MM.1S (cell line): Measurements from ENCODE around the gene TMEM35B.

ENCODE experiments used
- DNase-seq: peaks from one replicate; pipeline ENCODE4 v3.0.0-alpha.2; 2015
- H2AFZ ChIP-seq: fragments of 300-600 bp; sonication (generic); 2 replicates; pipeline ENCODE4 v1.6.0; 2016; ENCODE audit warnings: antibody characterized with exemption, low read length
- H3F3A ChIP-seq: fragments of 300-600 bp; sonication (generic); 2 replicates; pipeline ENCODE4 v1.6.1; 2016; ENCODE audit warnings: mild to moderate bottlenecking, antibody characterized with exemption, low read length, moderate library complexity, mixed read lengths; ENCODE audit not compliant: insufficient read depth
- H3K27ac ChIP-seq: fragments of 300-600 bp; sonication (generic); 2 replicates; pipeline ENCODE4 v1.5.1; 2016; ENCODE audit warnings: mild to moderate bottlenecking, low read length
- H3K27me3 ChIP-seq: fragments of 300-600 bp; sonication (generic); replicated peaks from 2 replicates; pipeline ENCODE4 v1.6.0; 2016; ENCODE audit warnings: low read length; ENCODE audit not compliant: insufficient read depth
- H3K36me3 ChIP-seq: fragments of 300-600 bp; sonication (generic); replicated peaks from 2 replicates; pipeline ENCODE4 v1.6.1; 2016; ENCODE audit warnings: mild to moderate bottlenecking, low read length, mixed read lengths; ENCODE audit not compliant: insufficient read depth
- H3K4me1 ChIP-seq: fragments of 300-600 bp; sonication (generic); 2 replicates; pipeline ENCODE4 v1.6.1; 2016; ENCODE audit warnings: low read length, mixed read lengths
- H3K4me2 ChIP-seq: fragments of 300-600 bp; sonication (generic); 2 replicates; pipeline ENCODE4 v1.6.0; 2016; ENCODE audit warnings: low read depth, low read length
- H3K4me3 ChIP-seq: fragments of 300-600 bp; sonication (generic); 2 replicates; pipeline ENCODE4 v1.5.1; 2016; ENCODE audit warnings: low read length, mixed read lengths
- H3K79me2 ChIP-seq: fragments of 300-600 bp; sonication (generic); 2 replicates; pipeline ENCODE4 v1.6.1; 2016; ENCODE audit warnings: mixed run types, low read length, mixed read lengths
- H3K9ac ChIP-seq: fragments of 300-600 bp; sonication (generic); 2 replicates; pipeline ENCODE4 v1.6.1; 2016; ENCODE audit warnings: low read length, mixed read lengths
- H3K9me2 ChIP-seq: fragments of 300-600 bp; sonication (generic); replicated peaks from 2 replicates; pipeline ENCODE4 v1.6.1; 2016; ENCODE audit warnings: mild to moderate bottlenecking, low read length, mixed read lengths; ENCODE audit not compliant: insufficient read depth
- H3K9me3 ChIP-seq: fragments of 300-600 bp; sonication (generic); replicated peaks from 2 replicates; pipeline ENCODE4 v1.6.1; 2016; ENCODE audit warnings: mild to moderate bottlenecking, low read length, mixed read lengths; ENCODE audit not compliant: insufficient read depth
- H4K20me1 ChIP-seq: fragments of 300-600 bp; sonication (generic); 2 replicates; pipeline ENCODE4 v1.6.1; 2016; ENCODE audit warnings: mild to moderate bottlenecking, low read length, moderate library complexity, mixed read lengths; ENCODE audit not compliant: insufficient read depth
- EZH2 ChIP-seq: fragments of 300-600 bp; sonication (generic); optimal IDR thresholded peaks from 2 replicates; pipeline ENCODE3; 2017; ENCODE audit warnings: low read depth, mild to moderate bottlenecking, antibody characterized with exemption, low read length, mixed read lengths
- EZH2phosphoT487 ChIP-seq: fragments of 300-600 bp; sonication (generic); IDR thresholded peaks from 2 replicates; pipeline ENCODE4 v1.6.1; 2018; ENCODE audit warnings: antibody characterized with exemption, low read length
- TF ChIP-seq, protein P1 (sequence below): fragments of 300-600 bp; sonication (generic); IDR thresholded peaks from 2 replicates; pipeline ENCODE4 v1.5.1; 2016; ENCODE audit warnings: antibody characterized with exemption, low read length, mixed read lengths

Gene TMEM35B

DNA sequence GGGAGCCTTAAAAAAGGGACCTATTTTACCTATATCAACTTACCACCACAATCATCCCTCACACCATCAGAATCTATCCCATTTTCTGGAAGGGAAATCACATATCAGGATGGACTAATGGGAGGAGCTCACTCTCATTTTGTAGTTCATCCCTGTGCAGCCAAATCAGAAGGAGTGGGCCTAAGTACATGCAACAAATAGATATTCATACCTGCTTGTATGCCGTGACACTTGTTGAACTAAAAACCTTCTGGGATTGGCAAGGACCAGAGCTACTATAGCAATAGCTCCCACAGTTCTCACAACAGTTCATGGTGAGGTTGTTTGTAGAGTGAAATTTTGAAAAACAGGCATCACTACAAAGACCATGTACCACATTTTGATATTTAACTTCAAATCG is 29.3 kb upstream of the TMEM35B start:
- DNase-seq: no peak
- H3K9me3 ChIP-seq: no peaks in the 10 kb centered on the region
- no peaks in the 10 kb centered on the region for H3K79me2 ChIP-seq
- H3K4me3 ChIP-seq: no peak overlapping the region
- H3K4me1 ChIP-seq: no peaks in the 10 kb centered on the region
- no peaks in the 10 kb centered on the region for H3K36me3 ChIP-seq
- TF ChIP-seq EZH2phosphoT487 (no peak), EZH2 (no peak)
- TF ChIP-seq, protein P1, sequence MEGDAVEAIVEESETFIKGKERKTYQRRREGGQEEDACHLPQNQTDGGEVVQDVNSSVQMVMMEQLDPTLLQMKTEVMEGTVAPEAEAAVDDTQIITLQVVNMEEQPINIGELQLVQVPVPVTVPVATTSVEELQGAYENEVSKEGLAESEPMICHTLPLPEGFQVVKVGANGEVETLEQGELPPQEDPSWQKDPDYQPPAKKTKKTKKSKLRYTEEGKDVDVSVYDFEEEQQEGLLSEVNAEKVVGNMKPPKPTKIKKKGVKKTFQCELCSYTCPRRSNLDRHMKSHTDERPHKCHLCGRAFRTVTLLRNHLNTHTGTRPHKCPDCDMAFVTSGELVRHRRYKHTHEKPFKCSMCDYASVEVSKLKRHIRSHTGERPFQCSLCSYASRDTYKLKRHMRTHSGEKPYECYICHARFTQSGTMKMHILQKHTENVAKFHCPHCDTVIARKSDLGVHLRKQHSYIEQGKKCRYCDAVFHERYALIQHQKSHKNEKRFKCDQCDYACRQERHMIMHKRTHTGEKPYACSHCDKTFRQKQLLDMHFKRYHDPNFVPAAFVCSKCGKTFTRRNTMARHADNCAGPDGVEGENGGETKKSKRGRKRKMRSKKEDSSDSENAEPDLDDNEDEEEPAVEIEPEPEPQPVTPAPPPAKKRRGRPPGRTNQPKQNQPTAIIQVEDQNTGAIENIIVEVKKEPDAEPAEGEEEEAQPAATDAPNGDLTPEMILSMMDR: no peak
- H4K20me1 ChIP-seq: no peaks in the 10 kb centered on the region
- H3K9me2 ChIP-seq: no peaks in the 10 kb centered on the region
- H3K4me2 ChIP-seq: no peak overlapping the region
- H3K27me3 ChIP-seq: no peaks in the 10 kb centered on the region
- no peak overlapping the region for H2AFZ ChIP-seq
- H3K27ac ChIP-seq: no peak overlapping the region
- H3F3A ChIP-seq: no peaks in the 10 kb centered on the region
- no peak overlapping the region for H3K9ac ChIP-seq

DNA sequence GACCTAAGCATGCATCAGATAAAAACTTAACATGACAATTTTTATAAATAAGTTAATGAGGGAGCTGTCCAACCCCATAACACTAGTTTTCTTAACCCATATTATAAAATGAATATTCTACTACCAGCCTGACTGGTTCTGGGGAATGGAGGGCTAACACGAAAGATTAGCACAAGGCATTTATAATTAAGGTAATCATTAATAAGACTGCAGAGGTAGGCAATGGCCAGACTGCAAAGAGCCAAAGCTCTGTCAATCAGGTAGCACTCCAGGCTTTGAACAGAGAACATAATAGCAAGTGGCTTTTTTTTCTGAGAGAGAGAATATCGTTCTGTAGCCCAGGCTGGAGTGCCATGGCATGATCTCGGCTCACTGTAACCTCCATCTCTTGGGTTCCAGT is 20.6 kb upstream of the TMEM35B start:
- Histone ChIP-seq H3F3A (no peaks in the 10 kb centered on the region), H3K9me3 (no peaks in the 10 kb centered on the region), H4K20me1 (no peaks in the 10 kb centered on the region), H3K79me2 (no peaks in the 10 kb centered on the region), H3K27ac (no peak overlapping the region), H3K4me2 (no peak overlapping the region), H3K9me2 (no peaks in the 10 kb centered on the region), H3K4me3 (no peak overlapping the region), H2AFZ (no peak overlapping the region), H3K4me1 (no peaks in the 10 kb centered on the region), H3K36me3 (no peaks in the 10 kb centered on the region), H3K9ac (no peak overlapping the region), H3K27me3 (no peaks in the 10 kb centered on the region)
- DNase-seq: no peak
- TF ChIP-seq, protein P1: no peak
- no peak for TF ChIP-seq EZH2phosphoT487
- no peak for TF ChIP-seq EZH2

DNA sequence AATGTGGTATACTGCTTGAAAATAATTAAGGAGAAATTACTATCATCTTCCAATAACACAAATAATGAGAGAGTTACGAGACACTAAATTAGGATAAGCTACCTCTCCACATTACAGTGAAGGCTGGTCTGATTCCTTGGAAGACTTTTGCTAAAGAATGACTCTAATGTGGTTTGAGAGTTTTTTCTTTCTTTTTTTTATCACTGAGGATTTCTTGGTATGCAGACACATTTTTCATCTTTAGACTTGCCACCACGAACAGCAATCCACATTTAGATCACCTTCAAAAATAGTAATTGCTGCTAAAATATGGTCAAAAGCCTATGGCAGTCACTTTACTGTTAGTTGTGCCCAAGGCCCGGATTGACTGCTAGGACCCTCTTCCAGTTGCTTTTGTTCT is 16.6 kb upstream of the TMEM35B start:
- H3K4me2 ChIP-seq: no peak overlapping the region
- TF ChIP-seq EZH2phosphoT487 (no peak), EZH2 (no peak)
- TF ChIP-seq, protein P1: no peak
- H3F3A ChIP-seq: no peaks in the 10 kb centered on the region
- no peak overlapping the region for H3K4me3 ChIP-seq
- no peak overlapping the region for H3K9ac ChIP-seq
- H3K27ac ChIP-seq: no peak overlapping the region
- H4K20me1 ChIP-seq: no peaks in the 10 kb centered on the region
- no peaks in the 10 kb centered on the region for H3K4me1 ChIP-seq
- no peaks in the 10 kb centered on the region for H3K27me3 ChIP-seq
- no peak for DNase-seq
- no peak overlapping the region for H2AFZ ChIP-seq
- no peaks in the 10 kb centered on the region for H3K36me3 ChIP-seq
- H3K9me3 ChIP-seq: no peaks in the 10 kb centered on the region
- no peaks in the 10 kb centered on the region for H3K79me2 ChIP-seq
- no peaks in the 10 kb centered on the region for H3K9me2 ChIP-seq
